NCI-H1417 treated with DMSO at 0.1 percent for 48 hours (cell line): ENCODE data around the gene TEX28.
"Not testable (repeated sequence)": the region's sequence is repeated elsewhere in the genome, so short reads cannot be mapped to it uniquely, and the experiment has no call there.

Source experiments
- DNase-seq: peaks from one replicate; lab custom pipeline; 2025; lab: John Stamatoyannopoulos, UW

TEX28 gene

DNA sequence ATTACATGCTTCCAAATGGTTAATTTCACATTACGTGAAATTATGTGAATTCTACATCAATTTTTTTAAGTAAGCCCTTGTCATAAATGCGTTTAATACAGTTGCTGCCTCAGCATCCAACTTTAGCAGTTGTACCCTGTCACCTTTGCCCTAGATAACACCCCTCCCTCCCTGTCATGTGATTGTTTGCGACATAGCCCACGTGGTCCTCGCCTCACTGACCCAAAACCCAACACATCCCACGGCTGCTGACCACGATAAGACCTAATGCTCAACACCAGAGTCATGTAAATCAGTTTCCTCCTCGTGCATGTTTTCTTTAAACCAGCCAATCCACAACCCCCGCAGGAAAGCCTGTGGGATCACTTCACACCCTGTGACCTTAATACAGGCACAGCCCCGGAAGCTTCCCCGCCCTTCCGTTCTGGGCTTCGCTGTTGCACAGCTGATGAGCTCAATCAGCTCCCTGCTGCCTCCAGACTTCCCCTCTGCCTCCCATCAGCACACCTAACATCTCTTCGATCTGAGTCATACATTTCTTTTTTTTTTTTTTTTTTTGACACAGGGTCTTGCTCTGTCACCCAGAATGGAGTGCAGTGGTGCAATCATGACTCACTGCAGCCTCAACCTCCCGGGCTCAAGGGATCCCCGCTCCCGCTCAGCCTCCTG lies 47.4 kb downstream of the TEX28 start:
- DNase-seq, result not testable (repeated sequence)

GRCh38 chrX:154239982-154240503 lies 54.9 kb downstream of the TEX28 start:
- DNase-seq, result not testable (repeated sequence)

DNA sequence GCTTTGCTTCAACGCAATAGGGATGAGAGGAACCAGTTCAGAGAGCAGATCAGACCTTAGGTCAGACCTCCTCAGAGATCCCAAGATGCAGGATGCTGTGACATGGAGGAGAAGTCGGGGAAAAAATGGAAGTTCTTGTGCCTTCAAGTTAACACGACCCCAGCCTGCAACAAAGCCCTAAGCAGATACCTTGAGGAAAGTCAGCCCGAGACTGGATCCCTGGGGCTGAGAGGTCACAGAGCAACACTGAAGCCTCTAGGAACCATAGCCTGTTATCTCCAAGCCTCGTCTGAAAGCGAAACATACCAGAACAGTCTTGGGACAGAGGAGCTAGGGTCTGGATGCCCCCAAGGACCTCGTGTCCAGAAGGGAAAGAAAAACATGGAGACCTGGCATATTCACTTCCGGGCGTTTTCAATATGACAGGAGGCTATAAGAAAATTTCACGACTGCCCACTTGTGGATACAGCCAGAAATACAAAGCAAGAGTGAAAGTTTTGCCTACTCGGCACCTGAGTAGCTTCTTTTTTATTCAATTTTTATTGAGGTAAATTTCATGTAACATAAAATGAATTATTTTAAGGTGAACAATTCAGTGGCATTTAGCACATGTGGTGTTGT lies 55.9 kb downstream of the TEX28 start:
- DNase-seq, result not testable (repeated sequence)

DNA sequence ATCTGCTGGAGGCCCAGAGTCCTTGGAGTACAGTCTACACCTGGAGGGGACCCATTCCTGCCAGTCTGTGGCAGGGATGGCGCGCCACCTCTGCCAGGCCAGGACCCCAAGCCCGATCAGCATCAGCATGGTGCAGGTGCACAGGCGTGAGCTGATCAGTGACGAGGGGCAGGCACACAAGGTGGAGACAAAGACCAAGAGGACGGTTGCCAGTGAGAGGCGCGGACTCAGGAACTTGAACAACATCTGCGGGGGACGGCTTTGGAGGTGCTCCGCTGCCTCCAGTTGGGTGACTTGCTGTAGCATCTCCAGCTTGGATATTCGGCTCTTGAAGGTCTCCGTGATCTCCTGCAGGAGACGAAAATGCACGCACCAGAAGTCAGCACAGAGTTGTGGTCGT lies 61.3 kb downstream of the TEX28 start:
- not testable (repeated sequence) for DNase-seq

DNA sequence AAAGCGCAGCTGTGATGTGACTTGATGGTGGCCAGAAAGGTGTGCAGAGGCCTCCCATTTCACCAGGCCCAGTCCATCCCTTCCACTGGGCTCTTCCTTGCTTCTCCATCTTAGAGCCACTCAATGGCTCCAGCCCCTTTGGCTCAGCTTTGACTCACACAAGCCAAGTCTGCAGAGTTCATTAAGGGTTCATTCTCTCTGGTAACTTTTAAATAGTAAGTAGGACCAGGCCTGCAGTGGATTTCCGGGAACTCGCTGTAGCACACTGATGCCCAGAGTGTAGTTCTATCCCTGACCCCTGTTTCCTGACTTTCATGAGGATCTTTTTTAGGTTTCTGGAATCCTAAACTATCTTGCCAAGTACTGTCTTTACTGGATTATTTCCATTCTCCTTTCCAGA lies 63.5 kb downstream of the TEX28 start:
- DNase-seq, result not testable (repeated sequence)

GRCh38 chrX:154226706-154227105 lies 68.2 kb downstream of the TEX28 start:
- DNase-seq, result not testable (repeated sequence)

DNA sequence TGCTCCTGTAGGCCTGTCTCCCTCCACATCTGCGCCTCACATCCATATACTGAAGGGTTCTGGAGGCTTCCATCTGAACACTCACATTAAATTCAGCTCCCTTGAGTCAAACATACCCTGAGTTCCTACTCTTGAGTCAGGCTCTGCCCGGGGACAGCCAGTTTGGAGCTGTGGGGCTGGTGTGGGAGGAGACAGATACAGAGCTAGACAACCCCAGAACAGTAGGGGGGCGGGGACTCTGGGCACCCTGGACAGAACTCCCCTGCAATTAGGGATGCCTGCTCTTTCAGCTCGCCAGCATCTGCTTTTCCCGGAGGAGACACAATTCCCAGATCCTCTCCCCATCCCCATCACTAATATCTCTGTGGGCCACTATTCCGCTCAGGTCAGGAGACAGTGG lies 69.6 kb downstream of the TEX28 start:
- not testable (repeated sequence) for DNase-seq
